ENCODE results near the gene LPAR3. TPM values are rescaled to one million over a fixed set of nuclear protein-coding genes. Genes with fewer than 3 reads are reported as not detected.

The LPAR3 gene
- total RNA-seq, 1 donor: 3.6 TPM

DNA sequence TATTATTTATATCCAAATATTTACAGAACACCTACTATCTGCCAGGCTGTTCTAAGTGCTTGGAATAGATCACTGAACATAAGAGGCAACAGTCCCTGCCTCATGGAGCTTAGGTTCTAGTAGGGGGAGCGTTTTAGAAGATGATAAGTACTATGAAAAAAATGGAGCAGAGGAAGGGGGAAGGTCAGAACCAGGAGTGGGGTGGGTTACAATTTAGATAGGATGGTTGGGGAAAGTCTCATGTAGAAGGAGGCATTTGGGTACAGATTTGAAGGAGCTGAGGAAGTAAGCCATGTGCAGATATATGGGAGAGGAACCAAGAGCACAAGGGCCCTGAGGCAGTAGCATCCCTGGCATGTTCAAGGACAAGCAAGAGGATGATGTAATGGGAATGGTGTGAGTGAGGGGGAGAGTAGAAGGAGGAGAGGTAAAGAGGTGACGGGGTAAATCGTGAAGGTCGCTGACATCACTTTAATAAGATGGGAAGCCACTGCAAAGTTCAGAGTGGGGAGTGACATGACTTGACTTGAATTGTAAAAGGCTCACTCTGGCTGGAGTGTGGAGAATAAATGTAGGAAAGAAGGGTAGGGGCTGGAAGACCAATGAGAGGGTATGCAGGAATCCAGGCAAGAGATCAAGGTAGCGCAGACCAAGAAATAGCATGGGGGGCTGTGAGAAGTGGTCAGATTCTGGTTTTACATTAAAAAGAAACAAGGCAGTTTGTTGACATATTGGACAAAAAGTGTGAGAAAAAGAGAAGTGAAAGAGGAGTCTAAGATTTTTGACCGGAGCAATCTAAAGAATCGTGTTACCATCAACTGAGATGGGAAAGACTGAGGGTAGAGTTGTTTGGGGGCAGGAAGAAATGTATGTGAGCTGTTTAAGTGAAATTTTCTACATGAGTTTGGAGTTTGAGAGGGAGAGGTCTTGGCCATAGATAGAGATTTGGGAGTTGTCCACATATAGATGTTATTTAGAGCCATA is 92.6 kb downstream of the LPAR3 start:
- TF ChIP-seq, protein P1, sequence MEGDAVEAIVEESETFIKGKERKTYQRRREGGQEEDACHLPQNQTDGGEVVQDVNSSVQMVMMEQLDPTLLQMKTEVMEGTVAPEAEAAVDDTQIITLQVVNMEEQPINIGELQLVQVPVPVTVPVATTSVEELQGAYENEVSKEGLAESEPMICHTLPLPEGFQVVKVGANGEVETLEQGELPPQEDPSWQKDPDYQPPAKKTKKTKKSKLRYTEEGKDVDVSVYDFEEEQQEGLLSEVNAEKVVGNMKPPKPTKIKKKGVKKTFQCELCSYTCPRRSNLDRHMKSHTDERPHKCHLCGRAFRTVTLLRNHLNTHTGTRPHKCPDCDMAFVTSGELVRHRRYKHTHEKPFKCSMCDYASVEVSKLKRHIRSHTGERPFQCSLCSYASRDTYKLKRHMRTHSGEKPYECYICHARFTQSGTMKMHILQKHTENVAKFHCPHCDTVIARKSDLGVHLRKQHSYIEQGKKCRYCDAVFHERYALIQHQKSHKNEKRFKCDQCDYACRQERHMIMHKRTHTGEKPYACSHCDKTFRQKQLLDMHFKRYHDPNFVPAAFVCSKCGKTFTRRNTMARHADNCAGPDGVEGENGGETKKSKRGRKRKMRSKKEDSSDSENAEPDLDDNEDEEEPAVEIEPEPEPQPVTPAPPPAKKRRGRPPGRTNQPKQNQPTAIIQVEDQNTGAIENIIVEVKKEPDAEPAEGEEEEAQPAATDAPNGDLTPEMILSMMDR (IDR thresholded peaks at IDR 0.05; ENCODE audit: insufficient read depth, low read length): no peak
- no peak overlapping the region for H3K4me3 ChIP-seq (ENCODE audit: low read depth, low read length)
- no peak for DNase-seq (ENCODE audit: low read depth)

DNA sequence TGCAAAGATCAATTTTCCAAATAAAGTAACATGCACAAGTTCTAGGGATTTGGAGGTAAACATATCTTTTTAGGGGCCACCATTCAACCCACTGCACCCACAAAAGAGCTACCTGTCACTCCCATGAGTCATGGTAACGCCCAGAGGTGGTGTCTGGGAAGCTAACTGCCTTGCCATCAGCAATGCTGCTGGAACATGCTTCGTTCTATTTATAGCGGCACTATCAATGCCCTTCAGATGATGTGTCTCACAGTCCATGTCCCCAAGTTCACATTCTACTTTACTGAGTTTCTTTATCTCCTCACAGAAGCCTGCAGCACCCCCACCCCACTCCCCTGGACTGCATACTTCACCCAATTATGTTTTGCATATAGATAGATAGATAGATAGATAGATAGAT is 95.4 kb downstream of the LPAR3 start:
- TF ChIP-seq, protein P1 (IDR thresholded peaks at IDR 0.05; ENCODE audit: insufficient read depth, low read length): no peak
- DNase-seq (ENCODE audit: low read depth): no peak
- no peak overlapping the region for H3K4me3 ChIP-seq (ENCODE audit: low read depth, low read length)

DNA sequence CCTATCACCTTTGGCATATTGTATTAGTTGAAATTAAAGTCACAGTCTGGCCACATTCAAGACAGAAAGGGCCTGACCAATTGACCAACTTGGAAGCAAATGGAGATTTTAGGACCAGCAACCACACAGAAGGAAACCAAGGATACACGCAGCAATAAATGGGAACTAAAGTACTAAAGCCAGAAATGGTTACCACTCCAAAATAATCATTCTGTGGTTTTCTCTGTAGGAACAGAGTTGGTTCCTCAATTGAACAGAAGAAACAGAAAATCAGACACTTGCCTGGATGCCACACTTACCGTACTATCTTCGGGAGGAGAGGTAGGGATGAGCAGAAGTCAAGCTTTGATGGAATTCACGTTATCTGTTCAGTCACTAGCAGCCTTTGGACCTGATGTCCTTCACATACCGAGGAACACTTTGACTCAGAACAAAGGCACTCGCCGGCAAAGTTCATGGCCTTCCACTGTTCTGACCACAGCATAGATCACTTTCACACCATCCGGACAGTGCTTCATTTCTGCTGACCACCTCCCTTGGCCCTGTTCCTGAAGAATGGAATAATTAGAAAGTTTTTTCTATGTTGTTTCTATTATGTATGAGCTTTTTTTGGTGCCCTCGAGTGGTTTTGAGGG is 96.9 kb downstream of the LPAR3 start:
- no peak overlapping the region for H3K4me3 ChIP-seq (ENCODE audit: low read depth, low read length)
- no peak for DNase-seq (ENCODE audit: low read depth)

DNA sequence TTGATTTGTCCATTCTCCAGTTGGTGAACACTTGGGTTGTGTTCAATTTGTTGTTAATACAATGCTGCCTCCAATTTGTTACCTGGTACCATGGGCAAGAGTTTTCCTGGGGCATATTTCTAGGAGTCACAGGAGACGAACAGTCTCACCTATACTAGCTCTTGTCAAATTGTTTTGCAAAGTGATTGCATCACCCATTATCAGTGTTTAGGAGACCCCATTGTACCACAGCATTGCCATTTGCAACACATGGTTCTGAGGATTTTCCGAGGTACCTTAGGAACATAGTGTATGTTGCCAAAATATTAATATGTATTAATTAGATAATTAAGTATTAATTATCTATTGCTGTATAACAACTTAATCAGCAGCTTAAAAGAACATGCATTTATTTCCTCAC is 97.8 kb downstream of the LPAR3 start:
- no peak for DNase-seq (ENCODE audit: low read depth)
- TF ChIP-seq, protein P1 (IDR thresholded peaks at IDR 0.05; ENCODE audit: insufficient read depth, low read length): no peak

More for the DNA sequence above, 96.9 kb downstream of the LPAR3 start:
- TF ChIP-seq, protein P1 (IDR thresholded peaks at IDR 0.05; ENCODE audit: insufficient read depth, low read length): no peak

DNA sequence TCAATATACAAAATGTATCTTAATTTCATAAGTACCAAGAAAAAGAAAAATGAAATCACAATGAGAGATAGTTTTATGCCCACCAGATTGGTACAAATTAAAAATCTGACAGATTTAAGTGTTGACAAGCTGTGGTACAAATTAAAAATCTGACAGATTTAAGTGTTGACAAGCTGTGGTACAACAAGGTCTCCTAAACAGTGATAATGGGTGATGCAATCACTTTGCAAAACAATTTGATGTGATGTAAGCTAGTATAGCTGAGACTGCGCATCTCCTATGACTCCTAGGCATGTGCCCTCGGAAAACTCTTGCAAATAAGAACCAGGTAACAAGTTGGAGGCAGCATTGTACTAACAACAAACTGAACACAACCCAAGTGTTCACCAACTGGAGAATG is 100.6 kb downstream of the LPAR3 start:
- TF ChIP-seq, protein P1 (IDR thresholded peaks at IDR 0.05; ENCODE audit: insufficient read depth, low read length): no peak
- no peak overlapping the region for H3K4me3 ChIP-seq (ENCODE audit: low read depth, low read length)
- no peak for DNase-seq (ENCODE audit: low read depth)

More for the DNA sequence above, 97.8 kb downstream of the LPAR3 start:
- H3K4me3 ChIP-seq (ENCODE audit: low read depth, low read length): no peak overlapping the region

DNA sequence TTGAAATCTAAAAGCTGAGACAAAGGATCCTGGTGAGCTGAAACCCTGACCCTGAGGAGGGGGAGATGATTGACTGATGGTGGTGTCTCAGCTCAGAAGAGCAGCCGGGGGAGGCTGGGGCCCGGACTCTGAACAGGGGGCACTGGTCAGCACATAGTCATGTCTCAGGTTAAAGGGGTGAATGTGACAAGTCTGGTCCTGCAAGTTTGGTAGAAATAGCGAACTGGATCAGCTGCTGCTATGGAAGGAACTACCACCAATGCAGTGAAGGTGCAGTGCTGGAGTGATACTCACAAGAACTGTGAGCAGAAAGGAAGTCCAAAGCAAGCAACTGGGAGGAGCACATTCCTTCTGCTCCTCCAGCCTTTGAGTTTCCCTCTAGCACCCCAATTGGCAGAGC is 104.0 kb downstream of the LPAR3 start:
- no peak overlapping the region for H3K4me3 ChIP-seq (ENCODE audit: low read depth, low read length)
- TF ChIP-seq, protein P1 (IDR thresholded peaks at IDR 0.05; ENCODE audit: insufficient read depth, low read length): no peak
- no peak for DNase-seq (ENCODE audit: low read depth)
